Upper lobe of right lung (tissue), 1 donor: ENCODE measurements around the gene GABRG3. TPM values are rescaled to one million over a fixed set of nuclear protein-coding genes. Genes with fewer than 3 reads are reported as not detected.

Source experiments
- ATAC-seq: fragments of 200-7000 bp; cut with Tn5 transposase; one replicate; pipeline ENCODE4 v1.9.1; 2020; ENCODE audit warnings: mild to moderate bottlenecking, moderate library complexity
- DNase-seq: peaks from one replicate; pipeline ENCODE4 v3.0.0-alpha.2; 2020
- H3K27ac ChIP-seq: fragments of 200-600 bp; one replicate; pipeline ENCODE4 v1.8.0; 2022
- H3K27me3 ChIP-seq: fragments of 200-600 bp; one replicate; pipeline ENCODE4 v1.8.0; 2022; ENCODE audit warnings: mild to moderate bottlenecking
- H3K36me3 ChIP-seq: fragments of 200-600 bp; one replicate; pipeline ENCODE4 v1.8.0; 2022
- H3K4me1 ChIP-seq: fragments of 200-600 bp; one replicate; pipeline ENCODE4 v1.8.0; 2022
- H3K4me3 ChIP-seq: fragments of 200-600 bp; one replicate; pipeline ENCODE4 v1.8.0; 2022; ENCODE audit warnings: mild to moderate bottlenecking
- H3K9me3 ChIP-seq: fragments of 200-600 bp; one replicate; pipeline ENCODE4 v1.8.0; 2022
- intact Hi-C: fragments of 100-400 bp; cut with DNase I; formaldehyde crosslinking; loops from one replicate; pipeline ENCODE4 v1.11.0; 2022
- total RNA-seq: library from RNA; stranded (reverse); fragmentation: NEBNext Ultra II Directional; extraction: Animal tissue kit (Norgen Biotek cat#: 25700); gene quantifications from one replicate; pipeline ENCODE4 v1.2.1, GENCODE V29; 2021
- TF ChIP-seq, protein P1 (sequence below): fragments of 200-600 bp; IDR thresholded peaks from one replicate; pipeline ENCODE4 v1.8.0; 2022; ENCODE audit warnings: antibody characterized with exemption
- donor health status: DM: no; HTN: yes; CAD: no; lungs with severe emphysema.

The GABRG3 gene
- total RNA-seq, 1 donor from 2014 or later = not detected

DNA sequence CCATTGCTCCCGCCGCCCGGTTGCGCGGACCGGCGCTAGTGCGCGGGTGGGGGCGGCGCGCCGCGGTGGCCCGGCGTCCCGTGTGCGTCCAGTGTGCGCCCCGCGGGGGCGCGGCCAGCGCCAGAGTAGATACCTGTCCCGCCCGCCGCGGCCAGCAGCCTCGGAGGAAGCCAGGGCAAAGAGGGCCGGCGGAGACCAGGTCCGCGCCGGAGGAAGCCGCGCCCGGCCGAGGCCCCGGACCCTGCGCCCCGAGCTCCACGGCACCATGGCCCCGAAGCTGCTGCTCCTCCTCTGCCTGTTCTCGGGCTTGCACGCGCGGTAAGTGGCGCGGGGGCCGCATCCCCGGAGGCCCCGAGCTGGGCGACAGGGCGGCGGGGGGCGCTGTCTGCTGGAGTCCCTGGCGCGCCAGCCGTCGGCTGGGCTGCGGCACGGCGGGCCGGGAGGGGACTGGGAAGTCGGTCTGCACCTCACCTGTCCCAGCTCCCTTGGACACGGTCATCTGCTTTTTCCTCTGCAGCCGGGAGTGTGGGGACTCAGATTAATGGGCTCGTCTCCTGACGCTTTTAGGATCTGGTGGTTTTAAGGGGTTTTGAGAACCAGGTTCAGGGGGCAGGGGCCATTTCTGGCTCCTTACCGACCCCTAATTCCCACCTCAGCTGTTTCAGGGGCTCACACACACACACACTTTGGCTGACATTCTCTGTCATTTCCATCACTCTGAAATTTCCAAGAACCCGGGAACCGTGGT lies 464 bp downstream of the GABRG3 start:
- Histone ChIP-seq H3K4me3 (no peak overlapping the region), H3K9me3 (no peaks in the 10 kb centered on the region), H3K4me1 (no peaks in the 10 kb centered on the region), H3K27ac (no peak overlapping the region), H3K36me3 (no peaks in the 10 kb centered on the region), H3K27me3 (peaks cover 26% of the 10 kb centered on the region)
- intact Hi-C loops = no loop called here
- TF ChIP-seq, protein P1, sequence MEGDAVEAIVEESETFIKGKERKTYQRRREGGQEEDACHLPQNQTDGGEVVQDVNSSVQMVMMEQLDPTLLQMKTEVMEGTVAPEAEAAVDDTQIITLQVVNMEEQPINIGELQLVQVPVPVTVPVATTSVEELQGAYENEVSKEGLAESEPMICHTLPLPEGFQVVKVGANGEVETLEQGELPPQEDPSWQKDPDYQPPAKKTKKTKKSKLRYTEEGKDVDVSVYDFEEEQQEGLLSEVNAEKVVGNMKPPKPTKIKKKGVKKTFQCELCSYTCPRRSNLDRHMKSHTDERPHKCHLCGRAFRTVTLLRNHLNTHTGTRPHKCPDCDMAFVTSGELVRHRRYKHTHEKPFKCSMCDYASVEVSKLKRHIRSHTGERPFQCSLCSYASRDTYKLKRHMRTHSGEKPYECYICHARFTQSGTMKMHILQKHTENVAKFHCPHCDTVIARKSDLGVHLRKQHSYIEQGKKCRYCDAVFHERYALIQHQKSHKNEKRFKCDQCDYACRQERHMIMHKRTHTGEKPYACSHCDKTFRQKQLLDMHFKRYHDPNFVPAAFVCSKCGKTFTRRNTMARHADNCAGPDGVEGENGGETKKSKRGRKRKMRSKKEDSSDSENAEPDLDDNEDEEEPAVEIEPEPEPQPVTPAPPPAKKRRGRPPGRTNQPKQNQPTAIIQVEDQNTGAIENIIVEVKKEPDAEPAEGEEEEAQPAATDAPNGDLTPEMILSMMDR = no peak
- no peak for DNase-seq
- no peak for ATAC-seq

DNA sequence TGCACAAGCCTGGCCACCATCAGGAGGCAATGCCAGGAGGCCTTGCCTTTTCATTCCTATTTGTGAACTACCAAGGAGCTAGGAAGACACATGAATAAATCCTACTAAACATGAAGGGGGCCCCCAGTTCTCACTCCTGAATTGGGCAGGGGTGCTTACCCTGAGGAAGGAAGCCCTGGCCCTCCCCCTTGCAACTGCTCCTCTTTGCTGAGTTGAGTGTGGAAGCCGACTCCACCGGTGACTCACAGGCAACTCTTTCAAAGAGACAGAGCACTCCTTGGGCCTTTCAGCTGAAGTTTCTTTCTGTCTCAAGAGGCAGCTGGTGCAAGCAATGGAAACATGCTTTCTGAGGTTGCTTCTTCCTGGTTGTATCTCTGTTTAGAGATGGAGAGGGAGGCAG lies 1.7 kb downstream of the GABRG3 start:
- intact Hi-C loops = no loop called here
- Histone ChIP-seq H3K27ac (no peak overlapping the region), H3K9me3 (no peaks in the 10 kb centered on the region), H3K4me3 (no peak overlapping the region), H3K36me3 (no peaks in the 10 kb centered on the region), H3K27me3 (peaks cover 26% of the 10 kb centered on the region), H3K4me1 (no peaks in the 10 kb centered on the region)
- no peak for ATAC-seq
- DNase-seq = no peak
- TF ChIP-seq, protein P1 = no peak

DNA sequence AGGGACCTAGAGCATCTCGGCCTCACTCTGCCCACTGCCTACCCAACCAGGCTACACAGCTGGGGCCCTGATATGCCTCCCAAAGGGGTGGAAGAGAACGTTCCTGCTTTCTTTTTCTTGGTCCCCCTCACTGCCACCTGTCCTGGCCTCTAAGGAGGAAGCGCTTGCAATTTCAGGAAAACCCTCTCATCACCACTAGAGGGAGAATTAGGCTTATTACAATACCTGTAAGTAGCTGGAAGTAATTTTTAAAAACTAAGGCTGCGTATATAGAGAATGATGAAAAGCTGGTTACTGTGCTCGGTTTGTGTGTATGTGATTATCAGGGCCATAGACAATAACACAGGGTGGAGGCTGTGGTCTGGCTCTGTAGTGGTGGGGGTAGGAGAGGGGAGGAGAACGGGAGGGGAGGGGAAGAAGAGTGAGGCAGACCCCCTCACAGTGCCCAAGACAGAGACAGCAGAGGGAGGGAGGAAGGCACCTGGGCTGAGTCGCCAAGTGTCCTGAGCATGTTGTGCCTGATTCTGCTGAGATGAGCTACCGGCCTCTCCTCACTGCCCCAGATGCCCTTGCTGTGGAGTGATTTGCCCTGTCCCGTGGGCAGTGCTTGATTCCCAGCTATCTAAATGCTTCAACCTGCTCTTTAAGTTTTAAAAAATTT lies 3.3 kb downstream of the GABRG3 start:
- no peak overlapping the region for H3K4me3 ChIP-seq
- H3K4me1 ChIP-seq = no peaks in the 10 kb centered on the region
- H3K36me3 ChIP-seq = no peaks in the 10 kb centered on the region
- H3K27ac ChIP-seq = no peak overlapping the region
- H3K27me3 ChIP-seq = peaks cover 22% of the 10 kb centered on the region
- intact Hi-C loops = no loop called here
- TF ChIP-seq, protein P1 = no peak
- H3K9me3 ChIP-seq = no peaks in the 10 kb centered on the region
- no peak for ATAC-seq
- DNase-seq = no peak

DNA sequence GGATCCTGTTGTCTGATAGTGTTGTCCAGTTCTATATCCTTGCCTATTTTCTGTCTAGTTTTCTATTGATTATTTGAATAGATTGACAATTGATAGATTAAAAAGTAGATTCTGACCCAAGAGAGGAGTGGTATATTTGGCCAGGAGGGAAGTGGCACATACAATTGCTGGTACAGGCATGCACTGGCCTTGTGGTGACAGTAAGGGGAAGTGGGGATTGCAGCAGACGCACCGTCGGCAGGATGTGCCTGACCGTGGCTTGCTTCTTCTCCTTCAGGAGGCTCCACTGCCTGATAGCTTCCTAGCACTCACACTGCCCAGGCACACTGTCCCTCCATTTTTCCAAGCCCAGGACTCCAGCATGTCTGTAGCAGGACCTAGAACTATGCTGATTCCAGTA lies 10.5 kb downstream of the GABRG3 start:
- TF ChIP-seq, protein P1 = no peak
- Histone ChIP-seq H3K27ac (no peak overlapping the region), H3K4me3 (no peak overlapping the region), H3K4me1 (no peaks in the 10 kb centered on the region), H3K9me3 (no peaks in the 10 kb centered on the region), H3K27me3 (no peaks in the 10 kb centered on the region), H3K36me3 (no peaks in the 10 kb centered on the region)
- no peak for DNase-seq
- no peak for ATAC-seq
- intact Hi-C loops = no loop called here

DNA sequence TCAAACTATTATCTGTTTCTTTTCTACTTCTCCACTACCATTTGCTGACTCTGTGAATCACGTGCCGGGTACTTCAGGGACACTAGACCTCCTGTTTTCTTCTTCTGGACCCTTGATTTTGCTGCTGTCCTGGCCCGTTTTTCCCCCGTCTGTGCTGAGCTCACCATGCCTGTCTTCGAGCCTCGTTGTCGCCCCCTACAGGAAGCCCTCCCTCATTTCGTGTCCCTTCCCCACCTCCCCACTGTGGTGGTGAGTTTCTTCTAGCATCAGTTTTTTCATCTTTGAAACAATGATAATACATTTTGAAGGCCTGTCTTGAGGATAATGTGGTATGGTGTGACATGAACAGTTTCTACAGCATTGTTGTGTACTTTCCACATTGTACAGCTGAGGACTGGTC lies 12.8 kb downstream of the GABRG3 start:
- ATAC-seq (no peak), DNase-seq (no peak)
- intact Hi-C loops = no loop called here
- TF ChIP-seq, protein P1 = no peak
- Histone ChIP-seq H3K9me3 (no peaks in the 10 kb centered on the region), H3K27me3 (no peaks in the 10 kb centered on the region), H3K4me3 (no peak overlapping the region), H3K4me1 (no peaks in the 10 kb centered on the region), H3K36me3 (no peaks in the 10 kb centered on the region), H3K27ac (no peak overlapping the region)
